ENCODE data around the gene GLI2. TPM values are rescaled to one million over a fixed set of nuclear protein-coding genes. Genes with fewer than 3 reads are reported as not detected.

Gene GLI2
- total RNA-seq, 4 donors from 2014 or later: 1.9 to 7.9 (median 5.5) TPM

GRCh38 chr2:120722246-120722567 is 13.5 kb upstream of the GLI2 start:
- Histone ChIP-seq H3K27ac (no peak overlapping the region), H3K4me1 (no peaks in the 10 kb centered on the region), H3K4me3 (no peak overlapping the region), H3K36me3 (no peaks in the 10 kb centered on the region), H3K9me3 (no peaks in the 10 kb centered on the region), H3K27me3 (no peaks in the 10 kb centered on the region)
- 41% methylated on average over 9 of the region's 9 CpGs for WGBS
- peak; percentile 42 to 62 for DNase-seq (ENCODE audit: low spot score in 2 of 2)
- no peak for TF ChIP-seq EP300 (IDR thresholded peaks at IDR 0.05)
- TF ChIP-seq POLR2AphosphoS5 (IDR thresholded peaks at IDR 0.05): no peak
- TF ChIP-seq CTCF (IDR thresholded peaks at IDR 0.05): no peak
- no peak for TF ChIP-seq POLR2A (IDR thresholded peaks at IDR 0.05)

- WGBS: 47% methylated on average over 11 of the region's 11 CpGs
- Histone ChIP-seq H3K9me3 (no peaks in the 10 kb centered on the region), H3K27me3 (no peaks in the 10 kb centered on the region), H3K4me1 (no peaks in the 10 kb centered on the region), H3K4me3 (no peak overlapping the region), H3K27ac (no peak overlapping the region), H3K36me3 (no peaks in the 10 kb centered on the region)
- peak; percentile 37 to 50 for DNase-seq (ENCODE audit: low spot score in 2 of 2)
- no peak for TF ChIP-seq EP300 (IDR thresholded peaks at IDR 0.05)
- TF ChIP-seq POLR2A (IDR thresholded peaks at IDR 0.05): no peak
- TF ChIP-seq POLR2AphosphoS5 (IDR thresholded peaks at IDR 0.05): no peak
- no peak for TF ChIP-seq CTCF (IDR thresholded peaks at IDR 0.05)
Observed at GRCh38 chr2:120722568-120723421, 12.9 kb upstream of the GLI2 start.

GRCh38 chr2:120726245-120726644 is 9.4 kb upstream of the GLI2 start:
- no peaks in the 10 kb centered on the region for H3K36me3 ChIP-seq
- H3K9me3 ChIP-seq: no peaks in the 10 kb centered on the region
- no peaks in the 10 kb centered on the region for H3K27me3 ChIP-seq
- H3K27ac ChIP-seq: no peak overlapping the region
- no peak for DNase-seq (ENCODE audit: low spot score in 2 of 2)
- no peak for TF ChIP-seq POLR2A (IDR thresholded peaks at IDR 0.05)
- TF ChIP-seq POLR2AphosphoS5 (IDR thresholded peaks at IDR 0.05): no peak
- TF ChIP-seq CTCF (IDR thresholded peaks at IDR 0.05): no peak
- no peak for TF ChIP-seq EP300 (IDR thresholded peaks at IDR 0.05)
- H3K4me1 ChIP-seq: peaks cover 5% of the 10 kb centered on the region
- H3K4me3 ChIP-seq: no peak overlapping the region

- Histone ChIP-seq H3K27me3 (peaks cover 15% of the 10 kb centered on the region), H3K27ac (no peak overlapping the region), H3K9me3 (no peaks in the 10 kb centered on the region), H3K36me3 (no peaks in the 10 kb centered on the region), H3K4me1 (peaks cover 5% of the 10 kb centered on the region), H3K4me3 (no peak overlapping the region)
- DNase-seq (ENCODE audit: low spot score in 2 of 2): peak in 1 of 2 donors; percentile 26
- TF ChIP-seq POLR2A (IDR thresholded peaks at IDR 0.05): no peak
- no peak for TF ChIP-seq CTCF (IDR thresholded peaks at IDR 0.05)
- no peak for TF ChIP-seq EP300 (IDR thresholded peaks at IDR 0.05)
- TF ChIP-seq POLR2AphosphoS5 (IDR thresholded peaks at IDR 0.05): no peak
- 51% methylated on average over 8 of the region's 8 CpGs for WGBS
Observed at GRCh38 chr2:120729406-120730399, 6.0 kb upstream of the GLI2 start.

GRCh38 chr2:120731175-120731574 is 4.5 kb upstream of the GLI2 start:
- WGBS: 89% methylated on average over 5 of the region's 5 CpGs
- no peaks in the 10 kb centered on the region for H3K36me3 ChIP-seq
- peak in 1 of 2 donors; percentile 66 for DNase-seq (ENCODE audit: low spot score in 2 of 2)
- no peaks in the 10 kb centered on the region for H3K9me3 ChIP-seq
- TF ChIP-seq POLR2A (IDR thresholded peaks at IDR 0.05) (no peak), EP300 (IDR thresholded peaks at IDR 0.05) (no peak), POLR2AphosphoS5 (IDR thresholded peaks at IDR 0.05) (no peak), CTCF (IDR thresholded peaks at IDR 0.05) (no peak)
- H3K4me3 ChIP-seq: no peak overlapping the region
- H3K27me3 ChIP-seq: peaks cover 28% of the 10 kb centered on the region
- peaks cover 18% of the 10 kb centered on the region for H3K4me1 ChIP-seq
- no peak overlapping the region for H3K27ac ChIP-seq
